ENCODE results near the gene GORAB.

Gene GORAB

GRCh38 chr1:170536924-170537551 is 5.1 kb downstream of the GORAB start:
- DNase-seq (ENCODE audit: insufficient read length, low spot score) (no peak), FAIRE-seq (no peak)
- no peak for TF ChIP-seq CTCF (IDR thresholded peaks at IDR 0.05; ENCODE audit: insufficient read depth, missing control alignments)

- DNase-seq (ENCODE audit: insufficient read length, low spot score) (no peak), FAIRE-seq (peak; percentile 75)
- TF ChIP-seq CTCF (IDR thresholded peaks at IDR 0.05; ENCODE audit: insufficient read depth, missing control alignments) = no peak
Observed at GRCh38 chr1:170537798-170538503, 6.0 kb downstream of the GORAB start.

- TF ChIP-seq CTCF (IDR thresholded peaks at IDR 0.05; ENCODE audit: insufficient read depth, missing control alignments) = no peak
Observed at GRCh38 chr1:170538687-170539086, 6.7 kb downstream of the GORAB start.

DNA sequence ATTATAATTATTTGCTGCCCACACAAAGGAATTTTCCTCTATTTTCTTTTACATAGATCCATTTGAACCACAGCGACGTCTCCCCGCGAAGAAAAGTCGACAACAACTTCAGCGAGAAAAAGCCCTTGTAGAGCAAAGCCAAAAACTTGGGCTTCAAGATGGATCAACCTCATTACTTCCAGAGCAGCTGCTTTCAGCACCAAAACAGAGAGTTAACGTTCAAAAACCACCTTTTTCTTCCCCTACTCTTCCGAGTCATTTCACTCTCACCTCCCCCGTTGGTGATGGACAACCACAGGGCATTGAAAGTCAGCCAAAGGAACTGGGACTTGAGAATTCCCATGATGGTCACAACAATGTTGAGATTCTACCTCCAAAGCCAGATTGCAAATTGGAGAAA is 7.2 kb downstream of the GORAB start:
- TF ChIP-seq CTCF (IDR thresholded peaks at IDR 0.05; ENCODE audit: insufficient read depth, missing control alignments) = no peak
- no peak for FAIRE-seq
- DNase-seq (ENCODE audit: insufficient read length, low spot score) = no peak

More at GRCh38 chr1:170538687-170539086, 6.7 kb downstream of the GORAB start:
- DNase-seq (ENCODE audit: insufficient read length, low spot score) (no peak), FAIRE-seq (no peak)

- DNase-seq (ENCODE audit: insufficient read length, low spot score) (no peak), FAIRE-seq (no peak)
- TF ChIP-seq CTCF (IDR thresholded peaks at IDR 0.05; ENCODE audit: insufficient read depth, missing control alignments) = no peak
Observed at GRCh38 chr1:170544624-170545023, 12.7 kb downstream of the GORAB start.

DNA sequence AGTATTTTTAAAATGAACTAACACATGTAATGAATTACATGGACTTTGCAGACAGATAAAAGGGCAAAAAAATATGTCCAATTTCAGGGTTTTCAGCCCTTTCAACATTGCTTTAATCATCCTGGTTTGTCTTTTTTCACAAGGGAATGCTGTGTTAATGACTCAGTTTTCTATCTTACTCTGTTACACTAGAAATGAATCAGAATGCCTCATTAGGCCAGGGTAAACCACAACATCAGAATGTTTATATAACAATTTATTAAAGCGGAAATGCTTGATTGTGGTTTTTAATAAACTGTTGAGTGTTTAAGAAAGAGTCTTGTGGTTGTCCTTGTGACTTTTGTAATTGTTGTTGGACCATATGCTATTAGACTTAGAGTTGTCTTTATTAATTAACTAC is 13.5 kb downstream of the GORAB start:
- DNase-seq (ENCODE audit: insufficient read length, low spot score) (no peak), FAIRE-seq (no peak)
- no peak for TF ChIP-seq CTCF (IDR thresholded peaks at IDR 0.05; ENCODE audit: insufficient read depth, missing control alignments)

GRCh38 chr1:170547255-170547654 is 15.3 kb downstream of the GORAB start:
- DNase-seq (ENCODE audit: insufficient read length, low spot score) (no peak), FAIRE-seq (no peak)
- TF ChIP-seq CTCF (IDR thresholded peaks at IDR 0.05; ENCODE audit: insufficient read depth, missing control alignments) = no peak

All from D721Med (cell line).